WTC11 (cell line): ENCODE data around the gene MIB1. TPM values are rescaled to one million over a fixed set of nuclear protein-coding genes. Genes with fewer than 3 reads are reported as not detected.

Experiments
- ATAC-seq: fragments of 200-7000 bp; cut with Tn5 transposase; 2 replicates; pipeline ENCODE4 v1.10.0; 2021; ENCODE audit warnings: mild to moderate bottlenecking, moderate library complexity
- CTCF ChIA-PET: fragments of 300-600 bp; sonication (Branson Sonifier 250); formaldehyde crosslinking; loops from one replicate; lab custom pipeline; 2021; ENCODE audit warnings: antibody characterized with exemption; lab: Charles Lee
- POLR2A ChIA-PET: fragments of 350-600 bp; sonication (Branson Sonifier 250); formaldehyde crosslinking; loops from one replicate; lab custom pipeline; 2021; ENCODE audit warnings: antibody characterized with exemption; lab: Charles Lee
- DNase-seq: peaks from one replicate; pipeline ENCODE4 v3.0.0; 2021; ENCODE audit warnings: low spot score
- H3K27ac Mint-ChIP-seq: 2 replicates; pipeline ENCODE4 v1.8.0; 2021; ENCODE audit warnings: mixed read lengths
- H3K27me3 Mint-ChIP-seq: 2 replicates; pipeline ENCODE4 v1.8.0; 2021; ENCODE audit warnings: low read depth, mild to moderate bottlenecking, moderate library complexity, mixed read lengths
- H3K36me3 Mint-ChIP-seq: 2 replicates; pipeline ENCODE4 v1.8.0; 2021; ENCODE audit warnings: mixed read lengths
- H3K4me1 Mint-ChIP-seq: 2 replicates; pipeline ENCODE4 v1.8.0; 2022; ENCODE audit warnings: mixed read lengths
- H3K4me3 Mint-ChIP-seq: 2 replicates; pipeline ENCODE4 v1.8.0; 2021; ENCODE audit warnings: mild to moderate bottlenecking, moderate library complexity, mixed read lengths
- H3K9me3 Mint-ChIP-seq: 2 replicates; pipeline ENCODE4 v1.8.0; 2021; ENCODE audit warnings: mixed read lengths
- ARID4B ChIP-seq: sonication (generic); formaldehyde crosslinking; IDR thresholded peaks from 2 replicates; pipeline ENCODE4 v1.8.0; 2023; ENCODE audit warnings: missing genetic modification reagents, mild to moderate bottlenecking, borderline replicate concordance
- ATF6 ChIP-seq: sonication (generic); formaldehyde crosslinking; IDR thresholded peaks from 2 replicates; pipeline ENCODE4 v1.8.1; 2023; ENCODE audit warnings: mild to moderate bottlenecking, missing genetic modification reagents
- CREB1 ChIP-seq: sonication (generic); formaldehyde crosslinking; IDR thresholded peaks from 2 replicates; pipeline ENCODE4 v1.8.0; 2023; ENCODE audit warnings: mild to moderate bottlenecking, missing genetic modification reagents
- E2F4 ChIP-seq: sonication (generic); formaldehyde crosslinking; IDR thresholded peaks from 2 replicates; pipeline ENCODE4 v1.8.1; 2022; ENCODE audit warnings: low read depth, mild to moderate bottlenecking, moderate library complexity, missing genetic modification reagents, borderline replicate concordance
- ELF4 ChIP-seq: sonication (generic); formaldehyde crosslinking; IDR thresholded peaks from 2 replicates; pipeline ENCODE4 v1.8.1; 2022; ENCODE audit warnings: low read depth, mild to moderate bottlenecking, moderate library complexity, missing genetic modification reagents
- ESRRA ChIP-seq: sonication (generic); formaldehyde crosslinking; IDR thresholded peaks from 2 replicates; pipeline ENCODE4 v1.8.1; 2022; ENCODE audit warnings: mild to moderate bottlenecking, missing genetic modification reagents, borderline replicate concordance
- ETV6 ChIP-seq: sonication (generic); formaldehyde crosslinking; IDR thresholded peaks from 2 replicates; pipeline ENCODE4 v1.8.1; 2022; ENCODE audit warnings: mild to moderate bottlenecking, missing genetic modification reagents
- MLX ChIP-seq: sonication (generic); formaldehyde crosslinking; IDR thresholded peaks from 2 replicates; pipeline ENCODE4 v1.8.1; 2023; ENCODE audit warnings: mild to moderate bottlenecking, missing genetic modification reagents, moderate library complexity
- NR3C1 ChIP-seq: sonication (generic); formaldehyde crosslinking; conservative IDR thresholded peaks from 2 replicates; pipeline ENCODE4 v1.8.1; 2023; ENCODE audit warnings: low read depth, mild to moderate bottlenecking, missing genetic modification reagents
- PRRX2 ChIP-seq: fragments of 250-450 bp; sonication (Bioruptor Pico); IDR thresholded peaks from 2 replicates; pipeline ENCODE4 v1.8.0; 2021; ENCODE audit warnings: mild to moderate bottlenecking
- RORB ChIP-seq: fragments of 250-450 bp; sonication (Bioruptor Pico); IDR thresholded peaks from 2 replicates; pipeline ENCODE4 v1.9.0; 2021; ENCODE audit warnings: mild to moderate bottlenecking
- SMAD3 ChIP-seq: sonication (generic); formaldehyde crosslinking; IDR thresholded peaks from 2 replicates; pipeline ENCODE4 v1.8.0; 2022; ENCODE audit warnings: missing genetic modification reagents, mild to moderate bottlenecking, borderline replicate concordance
- STAT6 ChIP-seq: sonication (generic); formaldehyde crosslinking; conservative IDR thresholded peaks from 2 replicates; pipeline ENCODE4 v1.8.1; 2023; ENCODE audit warnings: mild to moderate bottlenecking, low read depth, missing genetic modification reagents, moderate library complexity
- ZNF121 ChIP-seq: sonication (generic); formaldehyde crosslinking; IDR thresholded peaks from 2 replicates; pipeline ENCODE4 v1.8.0; 2023; ENCODE audit warnings: missing genetic modification reagents
- ZNF396 ChIP-seq: fragments of 250-450 bp; sonication (Bioruptor Pico); IDR thresholded peaks from 2 replicates; pipeline ENCODE4 v1.8.0; 2021; ENCODE audit warnings: mild to moderate bottlenecking, moderate library complexity, borderline replicate concordance
- ZNF416 ChIP-seq: fragments of 250-450 bp; sonication (Bioruptor Pico); IDR thresholded peaks from 2 replicates; pipeline ENCODE4 v1.9.0; 2021; ENCODE audit warnings: mild to moderate bottlenecking, inconsistent platforms
- ZNF423 ChIP-seq: fragments of 250-450 bp; sonication (Bioruptor Pico); IDR thresholded peaks from 2 replicates; pipeline ENCODE4 v2.1.2; 2022; ENCODE audit warnings: mild to moderate bottlenecking, moderate library complexity
- ZNF671 ChIP-seq: fragments of 250-450 bp; sonication (Bioruptor Pico); IDR thresholded peaks from 2 replicates; pipeline ENCODE4 v1.8.0; 2021; ENCODE audit warnings: mild to moderate bottlenecking
- total RNA-seq: library from RNA; stranded (reverse); gene quantifications from 3 replicates; pipeline ENCODE4 v1.2.3, GENCODE V29; 2021

The MIB1 gene
- total RNA-seq, 1 experiment from 2014 or later = 63.9 TPM

GRCh38 chr18:21904856-21905255, 164.3 kb downstream of the MIB1 start:
- DNase-seq (no peak), ATAC-seq (no peak)
- Mint-ChIP-seq H3K9me3 (no peaks in the 10 kb centered on the region), H3K4me3 (no peak overlapping the region), H3K27ac (no peak overlapping the region), H3K4me1 (no peaks in the 10 kb centered on the region), H3K36me3 (no peaks in the 10 kb centered on the region), H3K27me3 (peaks cover 49% of the 10 kb centered on the region)
- ChIA-PET POLR2A (no interaction called here), CTCF (no interaction called here)
- TF ChIP-seq STAT6 (CRISPR knock-in tag) (no peak), SMAD3 (CRISPR knock-in tag) (no peak), ZNF671 (no peak), E2F4 (CRISPR knock-in tag) (no peak), ETV6 (CRISPR knock-in tag) (no peak), ATF6 (no peak), PRRX2 (CRISPR knock-in tag) (no peak), ZNF416 (CRISPR knock-in tag) (no peak), NR3C1 (CRISPR knock-in tag) (no peak), ZNF121 (no peak), ARID4B (no peak), ZNF396 (CRISPR knock-in tag) (no peak), MLX (no peak), ELF4 (no peak), ZNF423 (CRISPR knock-in tag) (no peak), RORB (CRISPR knock-in tag) (no peak), ESRRA (CRISPR knock-in tag) (no peak), CREB1 (CRISPR knock-in tag) (no peak)
